K562 (cell line): ENCODE measurements around the gene CISD2. TPM values are rescaled to one million over a fixed set of nuclear protein-coding genes. Genes with fewer than 3 reads are reported as not detected.
A peak's percentile ranks its signal among the peaks of the same experiment; 100 is the strongest.

Source experiments
- ATAC-seq: fragments of 200-7000 bp; cut with Tn5 transposase; 3 replicates; pipeline ENCODE4 v1.9.1; 2020; ENCODE audit warnings: moderate library complexity
- BruUV-seq: library from RNA; stranded (reverse); fragments of 400-500 nt; replicated peaks from 2 replicates; lab custom pipeline; 2021; lab: Mats Ljungman, UMichigan
- CTCF ChIA-PET: fragments of 300-600 bp; formaldehyde crosslinking; extraction: SDS; loops from one replicate; lab custom pipeline; 2021; ENCODE audit warnings: low intra/inter-chr PET ratio; lab: Yijun Ruan, JAX
- POLR2A ChIA-PET: fragments of 300-600, 350-650 bp; sonication (Branson Sonifier 250); formaldehyde crosslinking; extraction: SDS; loops from one replicate; lab custom pipeline; 2021; ENCODE audit warnings: antibody characterized with exemption, inconsistent platforms; lab: Yijun Ruan, JAX
- DNase-seq, 4 experiments: peaks; one replicate each; pipeline versions ENCODE4 v3.0.0 to v3.0.0-alpha.2; 2011 to 2018; ENCODE audit warnings: low spot score in 3 of 4, mixed read lengths in 3 of 4; ENCODE audit errors: extremely low read depth in 1 of 4
- FAIRE-seq: peaks from 2 replicates; lab custom pipeline; 2011; peaks lifted over from hg19 to GRCh38; lab: Jason Lieb, UNC
- H2AFZ ChIP-seq: 2 replicates; pipeline ENCODE4 v1.6.0; 2011; ENCODE audit warnings: low read depth, low read length, control low read depth, inconsistent platforms
- H3K27ac ChIP-seq: fragments of 200-600 bp; 3 replicates; pipeline ENCODE4 v1.8.0; 2011; ENCODE audit warnings: low read depth, mild to moderate bottlenecking, control low read depth, inconsistent platforms, low read length, moderate library complexity, mixed read lengths; ENCODE audit errors: extremely low read depth
- H3K27me3 ChIP-seq, 2 experiments: fragments of 300-600 bp in 1 of 2; 2 replicates in 1 of 2; 3 replicates in 1 of 2; pipeline versions ENCODE4 v1.6.0 to v1.8.0; 2011; ENCODE audit warnings: inconsistent platforms in 2 of 2, low read length in 2 of 2, mild to moderate bottlenecking in 1 of 2, mixed read lengths in 1 of 2, moderate library complexity in 1 of 2; ENCODE audit not compliant: control insufficient read depth in 2 of 2, insufficient read depth in 2 of 2
- H3K36me3 ChIP-seq: fragments of 300-600 bp; 3 replicates; pipeline ENCODE4 v1.8.0; 2011; ENCODE audit warnings: mild to moderate bottlenecking, low read length, inconsistent platforms; ENCODE audit not compliant: control insufficient read depth, insufficient read depth
- H3K4me1 ChIP-seq, 2 experiments: fragments of 200-600 bp in 1 of 2; replicated peaks in 1 of 2; 2 replicates in 1 of 2; 3 replicates in 1 of 2; pipeline versions ENCODE4 v1.5.1 to v1.8.0; 2011; ENCODE audit warnings: inconsistent platforms in 2 of 2, low read length in 2 of 2, mild to moderate bottlenecking in 1 of 2, mixed read lengths in 1 of 2, moderate library complexity in 1 of 2; ENCODE audit not compliant: control insufficient read depth in 2 of 2, insufficient read depth in 2 of 2
- H3K4me2 ChIP-seq: 2 replicates; pipeline ENCODE4 v1.6.1; 2011; ENCODE audit warnings: low read length, control low read depth, inconsistent platforms, mixed read lengths; ENCODE audit not compliant: insufficient read depth
- H3K4me3 ChIP-seq: fragments of 200-600 bp; sonication (generic), shearing (Covaris generic); 2 replicates; pipeline ENCODE4 v1.5.1; 2016; ENCODE audit warnings: control low read depth, inconsistent platforms
- H3K79me2 ChIP-seq: fragments of 200-600 bp; 3 replicates; pipeline ENCODE4 v1.8.0; 2011; ENCODE audit warnings: low read length, inconsistent platforms; ENCODE audit not compliant: control insufficient read depth, insufficient read depth
- H3K9ac ChIP-seq, 2 experiments: 2 replicates each; pipeline versions ENCODE4 v1.6.0 to v1.6.1; 2011; ENCODE audit warnings: low read depth in 2 of 2, low read length in 2 of 2, control low read depth in 1 of 2, inconsistent platforms in 1 of 2, mild to moderate bottlenecking in 1 of 2, mixed read lengths in 1 of 2; ENCODE audit not compliant: insufficient read depth in 1 of 2
- H3K9me1 ChIP-seq: one replicate; pipeline ENCODE4 v1.6.0; 2011; ENCODE audit warnings: inconsistent platforms, mild to moderate bottlenecking, low read length, moderate library complexity; ENCODE audit not compliant: control insufficient read depth, insufficient read depth
- H3K9me3 ChIP-seq: replicated peaks from 2 replicates; pipeline ENCODE4 v1.5.1; 2011; ENCODE audit warnings: low read depth, low read length, inconsistent platforms; ENCODE audit not compliant: control insufficient read depth, insufficient read depth
- H4K20me1 ChIP-seq: replicated peaks from 2 replicates; pipeline ENCODE4 v1.6.1; 2011; ENCODE audit warnings: low read length, inconsistent platforms, mixed read lengths; ENCODE audit not compliant: control insufficient read depth, insufficient read depth
- ARNT ChIP-seq, 2 experiments: fragments of 450-650 bp; IDR thresholded peaks; 2 replicates each; pipeline ENCODE4 v1.6.1; 2016; ENCODE audit warnings: mild to moderate bottlenecking in 1 of 2
- BCOR ChIP-seq: fragments of 450-650 bp; IDR thresholded peaks from 2 replicates; pipeline ENCODE4 v1.6.1; 2016
- DNMT1 ChIP-seq: fragments of 450-650 bp; IDR thresholded peaks from 2 replicates; pipeline ENCODE4 v1.6.1; 2016; ENCODE audit warnings: antibody characterized with exemption, mild to moderate bottlenecking
- DPF2 ChIP-seq: fragments of 450-650 bp; IDR thresholded peaks from 2 replicates; pipeline ENCODE4 v1.6.1; 2016
- ELF2 ChIP-seq: fragments of 250-450 bp; sonication (Bioruptor Pico); IDR thresholded peaks from 2 replicates; pipeline ENCODE4 v1.5.0; 2021; ENCODE audit warnings: mild to moderate bottlenecking
- FOXJ2 ChIP-seq: fragments of 200-800 bp; sonication (Bioruptor generic); IDR thresholded peaks from 2 replicates; pipeline ENCODE4 v1.6.1; 2016; ENCODE audit warnings: missing genetic modification characterization, missing compliant biosample characterization
- GATA2 ChIP-seq: sonication (generic); formaldehyde crosslinking; IDR thresholded peaks from 2 replicates; pipeline ENCODE4 v1.4.0; 2020; ENCODE audit warnings: mild to moderate bottlenecking, missing genetic modification reagents
- HEY1 ChIP-seq: fragments of 250-450 bp; sonication (Bioruptor Pico); IDR thresholded peaks from 2 replicates; pipeline ENCODE4 v1.5.0; 2020; ENCODE audit warnings: mild to moderate bottlenecking, moderate library complexity, borderline replicate concordance
- MCM5 ChIP-seq: fragments of 450-650 bp; IDR thresholded peaks from 2 replicates; pipeline ENCODE4 v1.6.1; 2016; ENCODE audit warnings: low read depth
- MEF2A ChIP-seq: IDR thresholded peaks from 2 replicates; pipeline ENCODE4 v1.6.1; 2011; ENCODE audit warnings: low read depth, mild to moderate bottlenecking, low read length, moderate library complexity; ENCODE audit not compliant: control insufficient read depth
- NR0B1 ChIP-seq: fragments of 450-650 bp; IDR thresholded peaks from one replicate; pipeline ENCODE4 v1.6.1; 2018; ENCODE audit warnings: mild to moderate bottlenecking, moderate library complexity; ENCODE audit not compliant: partially characterized antibody
- OTX1 ChIP-seq: fragments of 450-650 bp; formaldehyde crosslinking; IDR thresholded peaks from 2 replicates; pipeline ENCODE4 v1.4.0; 2022; ENCODE audit warnings: mild to moderate bottlenecking
- PCBP1 ChIP-seq: fragments of 200-400 bp; formaldehyde crosslinking; IDR thresholded peaks from 2 replicates; pipeline ENCODE4 v1.6.1; 2018; ENCODE audit warnings: mild to moderate bottlenecking, low read depth, low read length; ENCODE audit not compliant: poor library complexity, severe bottlenecking
- PHB ChIP-seq: fragments of 250-450 bp; sonication (Bioruptor Pico); IDR thresholded peaks from 2 replicates; pipeline ENCODE4 v1.5.0; 2021
- PHF20 ChIP-seq: fragments of 450-650 bp; IDR thresholded peaks from 2 replicates; pipeline ENCODE4 v1.6.1; 2018; ENCODE audit not compliant: partially characterized antibody
- POLR2G ChIP-seq: fragments of 200-400 bp; formaldehyde crosslinking; IDR thresholded peaks from 2 replicates; pipeline ENCODE4 v1.6.1; 2017; ENCODE audit warnings: low read depth, mild to moderate bottlenecking, antibody characterized with exemption, low read length, moderate library complexity
- RNF2 ChIP-seq: sonication (generic); IDR thresholded peaks from 2 replicates; pipeline ENCODE4 v1.6.1; 2016
- SMARCA4 ChIP-seq: fragments of 450-650 bp; IDR thresholded peaks from 2 replicates; pipeline ENCODE4 v1.6.1; 2016
- SMARCE1 ChIP-seq: fragments of 450-650 bp; IDR thresholded peaks from 2 replicates; pipeline ENCODE4 v1.7.1; 2016; ENCODE audit warnings: mild to moderate bottlenecking
- ZNF239 ChIP-seq: fragments of 250-450 bp; sonication (Bioruptor Pico); IDR thresholded peaks from 2 replicates; pipeline ENCODE4 v1.4.0; 2020; ENCODE audit warnings: mild to moderate bottlenecking
- WGBS: fragments of 100-300 bp; shearing (Covaris generic); methylation state at CpG from one replicate; pipeline ENCODE4 v1.1.6; 2016; ENCODE audit warnings: low coverage, mixed read lengths; ENCODE audit not compliant: insufficient coverage; ENCODE audit errors: missing lambda C conversion rate; 5-methylcytosine and 5-hydroxymethylcytosine counted together
- in situ Hi-C: fragments of 300-500 bp; cut with MboI; formaldehyde crosslinking; loops from 4 replicates; pipeline ENCODE4 v1.15.0; 2018; ENCODE audit warnings: inconsistent platforms, mixed read lengths
- intact Hi-C: fragments of 100-400 bp; cut with micrococcal nuclease; formaldehyde crosslinking; loops from 2 replicates; pipeline ENCODE4 v1.14.2; 2022
- polyA plus RNA-seq, 8 experiments: library from polyadenylated mRNA; depleted of rRNA in 4 of 8; stranded (reverse) in 5 of 8; unstranded in 3 of 8; fragments of >200 nt; fragmentation: Nextera tagmentation in 2 of 8; fragmentation: Illumina TruSeq in 1 of 8; extraction: Ambion mirVana in 2 of 8; extraction: Trizol in 1 of 8; gene quantifications; 2 replicates each; pipeline versions ENCODE4 v1.2.1 to v1.2.3, GENCODE V29; 2011 to 2014; ENCODE audit warnings: inconsistent platforms in 1 of 8, missing spikeins in 1 of 8
- total RNA-seq, 7 experiments: library from RNA; depleted of rRNA in 6 of 7; stranded (reverse); fragments of >200 nt in 6 of 7; fragmentation: Illumina TruSeq in 2 of 7; extraction: Trizol in 2 of 7; gene quantifications; 2 replicates each; pipeline versions ENCODE4 v1.2.1 to v1.2.3, GENCODE V29; 2011 to 2021; ENCODE audit warnings: low replicate concordance in 1 of 7
- TF ChIP-seq, protein P1 (sequence below): fragments of 450-650 bp; formaldehyde crosslinking; IDR thresholded peaks from 2 replicates; pipeline ENCODE4 v1.4.0; 2020; ENCODE audit warnings: mild to moderate bottlenecking, mixed read lengths
- TF ChIP-seq, protein P2 (sequence below): sonication (generic); formaldehyde crosslinking; IDR thresholded peaks from 2 replicates; pipeline ENCODE4 v1.5.0; 2020; ENCODE audit warnings: missing genetic modification reagents

The CISD2 gene
- total and polyA plus RNA-seq, 9 of the 15 experiments (the other 6 are each of a cell fraction or from before 2014, with no cell fraction given), result 37.8 to 91.4 (median 59.8) TPM

GRCh38 chr4:102832105-102832504 lies 36.7 kb upstream of the CISD2 start:
- Histone ChIP-seq H4K20me1 (no peaks in the 10 kb centered on the region), H3K9ac (no peak overlapping the region; a peak in 1 of 4 replicates), H3K27me3 (no peaks in the 10 kb centered on the region), H3K27ac (peak overlapping the region; percentile 33; the same call in 1 of the 3 replicates), H3K4me2 (peak overlapping the region; percentile 21; the same call in 1 of the 2 replicates), H2AFZ (peak overlapping the region; percentile 42; the same call in 1 of the 2 replicates), H3K36me3 (no peaks in the 10 kb centered on the region), H3K9me1 (no peaks in the 10 kb centered on the region), H3K4me1 (peaks cover 6 to 10% of the 10 kb centered on the region in 2 experiments; a peak in 4 of 5 replicates), H3K79me2 (peaks cover 53% of the 10 kb centered on the region), H3K4me3 (no peak overlapping the region), H3K9me3 (no peaks in the 10 kb centered on the region)
- FAIRE-seq, result no peak
- intact Hi-C loops, result no loop called here
- 19% methylated on average over 4 of the region's 4 CpGs for WGBS
- no TSS peak for BruUV-seq
- peak in 2 of 4 experiments; percentile 22 to 48 for DNase-seq
- CTCF ChIA-PET, result no interaction called here
- POLR2A ChIA-PET, result interaction anchor here (0.6 to 1.0 kb wide), 2 partner anchors 36 to 332 kb away, joined by 3 to 5 read pairs; no protein-coding TSS in a partner anchor
- no peak for ATAC-seq
- in situ Hi-C loops, result no loop called here
- TF ChIP-seq DNMT1 (no peak), DPF2 (peak; percentile 53), MCM5 (no peak), BCOR (no peak), OTX1 (CRISPR knock-in tag) (no peak), ELF2 (CRISPR knock-in tag) (no peak), GATA2 (CRISPR knock-in tag) (peak; percentile 48), ZNF239 (no peak), POLR2G (no peak), PHB (CRISPR knock-in tag) (no peak), NR0B1 (no peak), PHF20 (no peak), SMARCE1 (peak; percentile 56; the same call in 1 of the 2 replicates), ARNT (IDR thresholded peaks at IDR 0.05) (0 out of 4 replicates have a peak, but pooled peaks of 1 of the 2 experiments have one; percentile 25), HEY1 (CRISPR knock-in tag) (no peak), FOXJ2 (tag) (no peak), PCBP1 (no peak), SMARCA4 (peak; percentile 62), MEF2A (no peak), RNF2 (no peak)
- TF ChIP-seq, protein P1, sequence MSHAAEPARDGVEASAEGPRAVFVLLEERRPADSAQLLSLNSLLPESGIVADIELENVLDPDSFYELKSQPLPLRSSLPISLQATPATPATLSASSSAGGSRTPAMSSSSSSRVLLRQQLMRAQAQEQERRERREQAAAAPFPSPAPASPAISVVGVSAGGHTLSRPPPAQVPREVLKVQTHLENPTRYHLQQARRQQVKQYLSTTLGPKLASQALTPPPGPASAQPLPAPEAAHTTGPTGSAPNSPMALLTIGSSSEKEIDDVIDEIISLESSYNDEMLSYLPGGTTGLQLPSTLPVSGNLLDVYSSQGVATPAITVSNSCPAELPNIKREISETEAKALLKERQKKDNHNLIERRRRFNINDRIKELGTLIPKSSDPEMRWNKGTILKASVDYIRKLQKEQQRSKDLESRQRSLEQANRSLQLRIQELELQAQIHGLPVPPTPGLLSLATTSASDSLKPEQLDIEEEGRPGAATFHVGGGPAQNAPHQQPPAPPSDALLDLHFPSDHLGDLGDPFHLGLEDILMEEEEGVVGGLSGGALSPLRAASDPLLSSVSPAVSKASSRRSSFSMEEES, result no peak
- TF ChIP-seq, protein P2, sequence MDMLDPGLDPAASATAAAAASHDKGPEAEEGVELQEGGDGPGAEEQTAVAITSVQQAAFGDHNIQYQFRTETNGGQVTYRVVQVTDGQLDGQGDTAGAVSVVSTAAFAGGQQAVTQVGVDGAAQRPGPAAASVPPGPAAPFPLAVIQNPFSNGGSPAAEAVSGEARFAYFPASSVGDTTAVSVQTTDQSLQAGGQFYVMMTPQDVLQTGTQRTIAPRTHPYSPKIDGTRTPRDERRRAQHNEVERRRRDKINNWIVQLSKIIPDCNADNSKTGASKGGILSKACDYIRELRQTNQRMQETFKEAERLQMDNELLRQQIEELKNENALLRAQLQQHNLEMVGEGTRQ (CRISPR knock-in tag), result no peak
